Keratinocyte (primary cell): Measurements from ENCODE around the gene UNK. TPM values are rescaled to one million over a fixed set of nuclear protein-coding genes. Genes with fewer than 3 reads are reported as not detected.

Experiments
- DNase-seq: peaks from one replicate; pipeline ENCODE4 v3.0.0-alpha.2; 2011; ENCODE audit warnings: low read depth, missing footprints, low spot score
- FAIRE-seq: peaks from 2 replicates; lab custom pipeline; 2011; peaks lifted over from hg19 to GRCh38; lab: Jason Lieb, UNC
- H2AFZ ChIP-seq: 2 replicates; pipeline ENCODE4 v1.6.0; 2012; ENCODE audit warnings: low read length, control low read depth, inconsistent platforms; ENCODE audit not compliant: control insufficient read depth
- H3K27ac ChIP-seq: 2 replicates; pipeline ENCODE4 v1.5.1; 2011; ENCODE audit warnings: low read length; ENCODE audit not compliant: control insufficient read depth, insufficient read depth
- H3K27me3 ChIP-seq: 3 replicates; pipeline ENCODE4 v1.6.0; 2011; ENCODE audit warnings: low read length; ENCODE audit not compliant: control insufficient read depth, insufficient read depth; ENCODE audit errors: extremely low read depth
- H3K36me3 ChIP-seq, 2 experiments: 2 replicates in 1 of 2; 3 replicates in 1 of 2; pipeline ENCODE4 v1.5.1; 2011; ENCODE audit warnings: low read length in 2 of 2, mild to moderate bottlenecking in 1 of 2; ENCODE audit not compliant: control insufficient read depth in 2 of 2, insufficient read depth in 2 of 2; ENCODE audit errors: extremely low read depth in 1 of 2
- H3K4me1 ChIP-seq: 3 replicates; pipeline ENCODE4 v1.5.1; 2011; ENCODE audit warnings: low read length; ENCODE audit not compliant: control insufficient read depth, insufficient read depth; ENCODE audit errors: extremely low read depth
- H3K4me2 ChIP-seq: 3 replicates; pipeline ENCODE4 v1.6.0; 2011; ENCODE audit warnings: low read depth, low read length; ENCODE audit not compliant: control insufficient read depth, insufficient read depth; ENCODE audit errors: extremely low read depth
- H3K4me3 ChIP-seq, 3 experiments: fragments of 200-600 bp in 1 of 3; sonication (generic) in 1 of 3; 2 replicates in 2 of 3; 3 replicates in 1 of 3; pipeline ENCODE4 v1.5.1; 2011 to 2016; ENCODE audit warnings: low read length in 3 of 3, mild to moderate bottlenecking in 3 of 3, control low read depth in 2 of 3, inconsistent platforms in 1 of 3, low read depth in 1 of 3, mixed read lengths in 1 of 3, mixed run types in 1 of 3, moderate library complexity in 1 of 3; ENCODE audit not compliant: control insufficient read depth in 2 of 3, insufficient read depth in 2 of 3; ENCODE audit errors: extremely low read depth in 1 of 3
- H3K79me2 ChIP-seq: 2 replicates; pipeline ENCODE4 v1.6.0; 2012; ENCODE audit warnings: low read length; ENCODE audit not compliant: control insufficient read depth, insufficient read depth
- H3K9ac ChIP-seq: 3 replicates; pipeline ENCODE4 v1.6.0; 2011; ENCODE audit warnings: low read length; ENCODE audit not compliant: control insufficient read depth, insufficient read depth; ENCODE audit errors: extremely low read depth
- H3K9me1 ChIP-seq: 3 replicates; pipeline ENCODE4 v1.6.0; 2011; ENCODE audit warnings: low read length; ENCODE audit not compliant: control insufficient read depth, insufficient read depth; ENCODE audit errors: extremely low read depth
- H3K9me3 ChIP-seq: 2 replicates; pipeline ENCODE4 v1.5.1; 2012; ENCODE audit warnings: low read depth, low read length; ENCODE audit not compliant: control insufficient read depth
- H4K20me1 ChIP-seq: 3 replicates; pipeline ENCODE4 v1.6.0; 2011; ENCODE audit warnings: low read length; ENCODE audit not compliant: control insufficient read depth, insufficient read depth; ENCODE audit errors: extremely low read depth
- CTCF ChIP-seq, 3 experiments: IDR thresholded peaks in 1 of 3; conservative IDR thresholded peaks in 1 of 3; optimal IDR thresholded peaks in 1 of 3; 2 replicates in 2 of 3; 3 replicates in 1 of 3; pipeline versions ENCODE3 to v1.5.1; 2011; ENCODE audit warnings: low read length in 3 of 3, mild to moderate bottlenecking in 3 of 3, moderate library complexity in 2 of 3, control low read depth in 1 of 3, inconsistent platforms in 1 of 3; ENCODE audit not compliant: insufficient read depth in 2 of 3; ENCODE audit errors: extremely low read depth in 1 of 3
- EZH2 ChIP-seq: IDR thresholded peaks from one replicate; pipeline ENCODE4 v1.6.1; 2012; ENCODE audit warnings: inconsistent platforms, mild to moderate bottlenecking, low read length, moderate library complexity
- dilution Hi-C: fragments of 300-500 bp; cut with MboI; formaldehyde crosslinking; loops from one replicate; pipeline ENCODE4 v1.7.0; 2020; ENCODE audit warnings: low sequenced_read_pairs; ENCODE audit not compliant: extremely low pct_ligation_motif_present
- polyA plus RNA-seq, 5 experiments: library from polyadenylated mRNA; depleted of rRNA in 3 of 5; stranded (reverse) in 3 of 5; stranded (forward) in 1 of 5; unstranded in 1 of 5; fragments of >200 nt; gene quantifications; 1 replicate in 1 of 5; 2 replicates in 3 of 5; 3 replicates in 1 of 5; pipeline versions ENCODE4 v1.2.1 to v1.2.3, GENCODE V29; 2011 to 2012; ENCODE audit warnings: missing spikeins in 2 of 5, low read depth in 1 of 5, low replicate concordance in 1 of 5

UNK gene
- polyA plus RNA-seq, 1 donor (not counting 4 experiments of a cell fraction or from before 2014, with no cell fraction given), result 13.0 TPM

- no peak overlapping the region for H2AFZ ChIP-seq
- H3K4me2 ChIP-seq, result no peak overlapping the region
- dilution Hi-C loops, result no loop called here
- peaks cover 1 to 7% of the 10 kb centered on the region in 2 experiments for H3K36me3 ChIP-seq
- H3K27me3 ChIP-seq, result no peaks in the 10 kb centered on the region
- H3K79me2 ChIP-seq, result no peaks in the 10 kb centered on the region
- no peaks in the 10 kb centered on the region for H3K4me1 ChIP-seq
- TF ChIP-seq EZH2 (no peak), CTCF (optimal IDR thresholded peaks at IDR 0.05 in 1 of 3, IDR thresholded peaks at IDR 0.05 in 1 of 3, conservative IDR thresholded peaks at IDR 0.05 in 1 of 3; ENCODE audit: extremely low read depth in 1 of 3, insufficient read depth in 2 of 3, low read length in 3 of 3) (no peak)
- H3K4me3 ChIP-seq, result no peak overlapping the region
- FAIRE-seq (no peak), DNase-seq (no peak)
- H3K27ac ChIP-seq, result no peak overlapping the region
- no peaks in the 10 kb centered on the region for H3K9me3 ChIP-seq
- no peak overlapping the region for H3K9ac ChIP-seq
- no peaks in the 10 kb centered on the region for H4K20me1 ChIP-seq
- H3K9me1 ChIP-seq, result no peaks in the 10 kb centered on the region
Observed at GRCh38 chr17:75795820-75796607, 11.4 kb downstream of the UNK start.

GRCh38 chr17:75799402-75799801 lies 14.8 kb downstream of the UNK start:
- no peak overlapping the region for H2AFZ ChIP-seq
- no peak for DNase-seq
- TF ChIP-seq CTCF (optimal IDR thresholded peaks at IDR 0.05 in 1 of 3, IDR thresholded peaks at IDR 0.05 in 1 of 3, conservative IDR thresholded peaks at IDR 0.05 in 1 of 3; ENCODE audit: extremely low read depth in 1 of 3, insufficient read depth in 2 of 3, low read length in 3 of 3) (no peak), EZH2 (no peak)
- H4K20me1 ChIP-seq, result no peaks in the 10 kb centered on the region
- no peak for FAIRE-seq
- no peaks in the 10 kb centered on the region for H3K9me1 ChIP-seq
- no peaks in the 10 kb centered on the region for H3K4me1 ChIP-seq
- no peaks in the 10 kb centered on the region for H3K27me3 ChIP-seq
- H3K9me3 ChIP-seq, result no peaks in the 10 kb centered on the region
- H3K9ac ChIP-seq, result no peak overlapping the region
- no peak overlapping the region for H3K4me2 ChIP-seq
- peaks cover 1 to 3% of the 10 kb centered on the region in 2 experiments for H3K36me3 ChIP-seq
- dilution Hi-C loops, result no loop called here
- H3K79me2 ChIP-seq, result no peaks in the 10 kb centered on the region
- H3K27ac ChIP-seq, result no peak overlapping the region
- H3K4me3 ChIP-seq, result no peak overlapping the region
